Fibroblast of upper back skin (primary cell): ENCODE results near the gene PIPOX.

Experiments used
- DNase-seq: peaks from one replicate; pipeline ENCODE4 v3.0.0-alpha.2; 2013

The PIPOX gene

DNA sequence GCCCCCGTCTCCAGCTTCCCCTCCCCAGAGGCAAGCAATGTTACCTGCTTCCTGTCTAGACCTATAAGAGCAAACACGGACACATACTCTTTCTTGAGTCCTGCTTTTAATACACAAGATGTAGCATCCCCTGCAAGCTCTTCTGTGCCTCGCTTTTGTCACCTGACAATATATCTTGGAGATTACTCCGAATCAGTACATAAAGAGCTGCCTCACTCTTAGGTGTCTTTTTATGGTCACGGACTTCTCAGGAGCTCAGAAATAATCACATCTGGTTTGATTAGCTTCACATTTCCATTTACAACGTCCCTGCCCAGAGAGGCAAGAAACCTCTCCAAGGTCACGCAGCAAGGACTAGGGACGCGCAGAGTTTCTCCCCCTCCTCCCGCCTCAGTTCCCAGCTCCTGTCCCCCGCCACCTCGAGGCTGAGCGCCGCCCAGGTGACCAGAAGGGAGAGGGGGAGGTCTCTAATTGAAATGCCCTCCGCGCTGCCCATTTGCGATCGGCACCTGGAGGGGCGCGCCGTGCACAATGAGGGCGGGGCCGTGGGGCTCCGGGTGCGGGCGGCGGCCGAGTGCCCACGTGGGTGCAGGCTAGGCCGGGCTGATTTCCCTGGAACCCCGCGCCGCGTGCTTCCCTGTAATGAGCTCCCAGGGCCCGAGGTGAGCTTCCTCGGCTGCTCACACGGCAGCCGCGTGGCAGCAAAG, 23.3 kb upstream of the PIPOX start:
- no peak for DNase-seq

DNA sequence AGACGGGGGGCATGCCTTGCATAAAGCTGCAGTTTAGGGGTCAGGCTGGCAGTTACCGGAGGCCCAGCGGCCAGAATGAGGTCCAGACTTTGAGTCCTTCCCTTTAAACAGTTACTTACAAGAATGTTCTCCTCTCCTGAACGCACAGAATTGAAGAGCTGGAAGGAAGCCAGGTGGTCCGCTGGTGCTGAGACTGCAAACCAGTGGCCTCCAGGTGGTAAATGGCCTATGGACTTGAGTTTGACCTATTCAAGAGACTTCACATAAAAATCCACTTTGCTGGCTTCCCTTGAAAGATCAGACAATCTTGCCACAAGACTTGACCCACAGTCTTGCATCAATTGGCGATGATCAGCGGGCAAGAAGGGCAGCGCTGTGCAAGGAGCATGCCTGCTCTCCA, 22.4 kb upstream of the PIPOX start:
- no peak for DNase-seq

DNA sequence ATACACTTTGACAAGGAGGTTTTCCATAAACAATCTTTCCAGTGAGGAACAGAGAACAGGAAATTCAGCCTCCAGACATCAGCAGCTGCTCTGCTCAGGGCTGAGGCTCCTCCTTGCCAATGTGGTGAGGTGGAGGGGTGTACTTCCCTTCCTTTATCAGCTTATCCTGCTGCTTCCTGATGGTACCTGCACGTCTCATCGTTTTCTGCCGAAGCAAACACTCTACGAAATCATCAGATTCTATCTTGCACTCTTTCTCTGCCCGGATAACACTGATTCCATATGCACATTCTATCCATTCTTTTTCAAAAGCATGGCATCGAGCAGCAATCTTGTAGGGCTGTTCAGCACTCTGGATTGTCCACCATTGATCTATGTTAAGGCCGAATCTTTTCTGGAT, 21.7 kb upstream of the PIPOX start:
- no peak for DNase-seq

DNA sequence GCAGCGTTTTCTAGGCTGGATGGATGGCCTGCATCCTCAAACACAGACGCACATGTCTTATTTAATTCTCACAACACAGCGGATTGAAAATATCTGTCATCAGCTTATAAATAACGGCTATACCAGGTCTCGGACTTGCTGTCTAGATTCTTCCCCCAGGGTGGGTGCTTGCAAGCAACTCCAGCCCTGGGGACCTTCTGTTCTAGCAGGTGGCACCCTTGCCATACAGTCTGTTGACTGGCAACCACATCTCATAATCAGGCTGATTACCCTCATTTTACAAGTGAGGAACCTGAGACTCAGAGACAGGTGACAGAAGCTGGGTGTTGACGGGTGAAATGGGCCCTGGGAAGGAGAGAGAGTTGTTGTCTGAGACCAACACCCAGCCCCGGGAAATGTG, 20.9 kb upstream of the PIPOX start:
- no peak for DNase-seq

DNA sequence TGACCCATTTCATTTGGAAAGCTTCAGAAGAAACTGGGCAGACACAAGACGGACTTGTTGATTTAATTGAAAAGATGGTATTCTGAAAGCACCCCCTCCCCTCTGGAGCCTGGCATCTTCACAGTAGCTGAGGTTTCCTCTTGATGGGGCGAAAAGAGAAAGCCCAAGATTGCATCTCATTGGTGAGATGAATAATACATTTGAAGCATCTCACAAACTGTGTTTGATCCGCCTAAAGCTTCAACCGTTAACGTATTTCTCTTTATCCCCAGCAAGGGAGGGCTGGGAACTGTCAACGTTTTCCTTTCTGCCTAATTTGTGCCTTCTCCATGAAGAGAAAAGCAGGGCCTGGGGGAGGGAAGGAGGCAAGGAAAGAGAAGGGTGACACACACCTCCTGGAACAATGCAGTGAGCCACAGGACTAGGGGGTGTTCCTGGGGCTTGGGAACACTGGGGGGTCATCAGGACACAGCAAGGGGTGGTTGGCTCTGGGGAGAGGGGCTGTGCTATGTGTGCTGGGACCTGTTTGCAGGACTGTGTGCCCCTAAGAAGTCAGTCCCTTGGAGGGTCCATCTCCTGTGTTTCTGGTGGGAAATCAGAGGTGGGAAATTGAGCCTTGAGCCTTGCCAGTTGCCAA, 18.5 kb upstream of the PIPOX start:
- DNase-seq: no peak

DNA sequence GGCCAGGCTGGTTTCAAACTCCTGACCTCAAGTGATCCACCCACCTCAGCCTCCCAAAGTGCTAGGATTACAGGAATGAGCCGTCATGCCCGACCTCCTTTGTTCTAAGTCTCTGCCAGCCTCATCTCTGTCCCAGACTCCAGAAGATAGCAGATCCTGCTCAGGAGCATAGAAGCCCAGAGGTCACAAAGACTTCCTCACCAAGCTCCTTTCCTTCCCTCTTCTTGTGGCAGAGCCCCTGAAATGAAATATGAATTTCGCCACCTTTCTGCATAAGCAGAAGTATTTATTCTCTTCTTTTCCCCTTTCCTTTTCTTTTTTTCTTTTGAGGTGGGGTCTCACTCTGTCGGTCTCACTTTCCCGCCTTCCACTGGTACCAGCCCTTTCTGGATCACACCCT, 11.5 kb upstream of the PIPOX start:
- no peak for DNase-seq

DNA sequence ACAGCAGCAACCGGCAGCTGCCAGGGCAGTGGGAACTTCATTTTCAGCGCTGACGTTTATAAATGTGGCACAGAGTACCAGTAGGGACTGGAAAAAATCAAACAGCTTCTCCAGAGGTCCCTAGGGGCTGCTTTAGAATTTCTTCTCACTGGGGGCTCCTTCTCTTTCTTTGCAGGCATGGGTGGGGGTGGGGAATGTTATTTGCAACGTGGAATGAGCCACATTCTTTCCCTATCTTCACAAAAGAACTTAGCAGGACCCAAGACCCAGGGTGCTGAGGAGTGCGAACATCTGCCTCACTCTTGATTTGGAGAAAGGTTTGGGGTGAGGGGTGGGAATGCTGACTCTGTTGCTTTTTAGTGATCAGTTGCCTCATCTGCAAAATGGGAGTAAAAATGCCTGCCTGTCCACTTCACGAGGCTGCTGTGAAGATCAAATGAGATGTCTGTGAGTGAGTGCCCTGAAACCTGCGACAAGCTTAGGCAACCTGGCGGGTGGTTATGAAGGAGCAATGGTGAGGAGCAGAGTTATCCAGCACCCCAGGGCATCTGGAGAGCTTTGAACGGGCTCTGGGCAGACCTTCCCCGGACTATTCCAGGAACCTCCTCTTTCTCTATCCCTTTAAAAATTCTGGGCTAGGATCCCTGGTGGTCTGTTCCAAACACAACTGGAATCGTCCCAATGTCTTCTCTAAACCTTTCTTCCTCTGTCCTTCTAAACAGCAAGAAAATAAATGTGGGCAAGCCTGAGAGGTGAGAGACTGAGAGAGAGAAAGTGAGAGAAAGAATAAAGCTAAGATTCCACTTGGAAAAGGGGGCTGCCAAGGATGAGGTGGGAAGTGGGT, 10.7 kb upstream of the PIPOX start:
- no peak for DNase-seq

DNA sequence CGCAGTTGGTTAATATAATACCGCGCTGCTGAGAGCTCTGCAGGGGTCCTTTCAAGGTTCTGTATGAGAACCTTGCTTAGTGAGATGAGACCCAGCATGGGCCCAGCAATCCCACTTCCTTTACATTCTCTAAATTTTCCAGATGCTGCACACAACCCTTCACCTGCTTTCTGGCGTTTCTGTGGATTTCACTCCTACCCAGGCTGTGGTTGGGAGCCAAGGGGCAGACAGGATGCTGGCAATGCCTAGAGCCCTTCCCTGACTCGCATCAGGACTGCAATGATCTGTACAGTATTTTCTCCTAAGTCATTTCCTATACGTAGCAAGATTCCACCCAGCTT, 10.1 kb upstream of the PIPOX start:
- DNase-seq: no peak

DNA sequence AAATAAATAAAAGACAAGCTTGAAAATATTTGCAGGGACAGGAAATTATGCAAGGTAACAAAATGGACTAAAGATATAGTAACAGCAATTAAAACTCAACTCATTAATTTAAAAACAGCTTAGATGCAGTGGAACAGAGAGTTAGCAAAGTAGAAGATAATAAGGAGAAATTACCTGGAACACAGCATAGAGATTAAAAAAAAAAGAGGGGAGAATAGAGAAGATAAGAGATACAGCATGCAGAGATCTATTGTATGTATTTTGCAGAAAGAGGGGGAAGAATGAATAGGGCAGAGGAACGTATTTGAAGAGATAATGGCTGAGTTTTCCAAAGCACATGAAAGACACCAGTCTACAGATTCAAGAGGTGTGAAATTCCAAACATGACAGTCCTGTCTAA, 8.4 kb upstream of the PIPOX start:
- no peak for DNase-seq

DNA sequence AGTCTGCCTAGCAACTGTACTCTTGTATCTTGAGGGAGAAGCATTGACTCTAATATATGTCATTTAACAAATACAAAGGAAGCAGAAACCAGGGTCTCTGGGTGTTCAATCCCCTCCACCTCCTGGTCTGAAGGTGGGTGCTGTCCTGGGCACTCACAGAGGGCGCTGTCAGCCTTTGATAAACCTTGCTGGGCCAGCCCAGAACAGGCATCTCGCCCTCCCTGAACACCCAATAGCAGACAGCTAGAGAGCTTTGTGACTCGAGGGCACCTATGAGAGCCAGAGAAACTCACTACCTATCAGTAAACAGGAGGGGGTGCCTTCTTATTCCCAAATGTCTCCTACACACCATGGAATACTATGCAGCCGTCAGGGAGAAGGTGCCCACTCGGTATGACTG, 6.4 kb upstream of the PIPOX start:
- no peak for DNase-seq

DNA sequence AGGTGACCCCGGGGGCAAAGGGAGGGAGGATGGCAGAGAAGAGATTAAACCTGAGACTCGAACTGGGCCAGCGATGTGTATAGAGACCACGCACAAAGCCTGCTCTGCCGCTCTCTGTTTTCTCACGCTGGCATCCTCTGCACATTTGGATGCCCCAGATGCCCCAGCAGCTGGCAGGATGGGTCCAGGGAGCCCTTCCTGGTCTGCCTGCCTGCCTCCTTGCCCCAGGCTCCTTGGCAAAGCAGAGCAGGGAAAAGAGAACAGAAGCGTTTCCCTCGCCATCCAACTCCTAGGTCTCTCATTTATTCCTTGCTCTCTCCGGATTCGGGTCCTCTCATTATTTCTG, 5.2 kb upstream of the PIPOX start:
- no peak for DNase-seq

DNA sequence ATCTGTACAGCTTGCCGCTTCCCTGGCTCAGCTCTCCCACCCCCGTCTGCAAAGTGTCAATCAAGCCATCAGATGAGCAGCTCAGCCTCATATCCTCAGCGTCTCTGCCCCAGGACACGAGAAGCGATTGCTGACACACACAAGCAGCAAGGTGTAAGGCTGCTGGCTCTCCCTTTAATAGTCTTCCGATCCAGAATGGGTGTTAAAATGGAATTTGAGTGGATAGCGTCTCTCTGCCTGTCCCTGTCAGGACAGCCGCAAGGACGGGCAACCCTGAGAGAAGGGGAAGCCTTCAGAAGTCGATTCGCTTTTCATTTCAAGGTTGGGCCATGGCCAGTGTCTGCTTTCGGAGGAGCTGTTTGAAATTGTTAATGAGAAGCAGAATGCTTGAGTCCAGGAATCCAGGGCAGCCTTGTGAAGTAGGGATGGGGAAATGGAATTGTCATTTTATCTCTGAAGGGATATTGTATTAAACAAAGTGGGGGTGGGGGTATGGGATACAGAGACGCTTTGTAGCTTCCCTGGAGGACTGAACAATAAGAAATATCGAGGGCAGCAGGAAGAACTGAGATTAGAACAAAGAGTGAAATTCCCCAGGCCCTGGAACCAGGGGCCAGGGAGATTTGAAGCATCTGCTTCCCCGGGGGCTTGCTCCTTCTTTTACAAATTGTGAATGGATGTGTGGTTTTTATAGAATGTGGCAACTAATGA, 4.7 kb upstream of the PIPOX start:
- no peak for DNase-seq

DNA sequence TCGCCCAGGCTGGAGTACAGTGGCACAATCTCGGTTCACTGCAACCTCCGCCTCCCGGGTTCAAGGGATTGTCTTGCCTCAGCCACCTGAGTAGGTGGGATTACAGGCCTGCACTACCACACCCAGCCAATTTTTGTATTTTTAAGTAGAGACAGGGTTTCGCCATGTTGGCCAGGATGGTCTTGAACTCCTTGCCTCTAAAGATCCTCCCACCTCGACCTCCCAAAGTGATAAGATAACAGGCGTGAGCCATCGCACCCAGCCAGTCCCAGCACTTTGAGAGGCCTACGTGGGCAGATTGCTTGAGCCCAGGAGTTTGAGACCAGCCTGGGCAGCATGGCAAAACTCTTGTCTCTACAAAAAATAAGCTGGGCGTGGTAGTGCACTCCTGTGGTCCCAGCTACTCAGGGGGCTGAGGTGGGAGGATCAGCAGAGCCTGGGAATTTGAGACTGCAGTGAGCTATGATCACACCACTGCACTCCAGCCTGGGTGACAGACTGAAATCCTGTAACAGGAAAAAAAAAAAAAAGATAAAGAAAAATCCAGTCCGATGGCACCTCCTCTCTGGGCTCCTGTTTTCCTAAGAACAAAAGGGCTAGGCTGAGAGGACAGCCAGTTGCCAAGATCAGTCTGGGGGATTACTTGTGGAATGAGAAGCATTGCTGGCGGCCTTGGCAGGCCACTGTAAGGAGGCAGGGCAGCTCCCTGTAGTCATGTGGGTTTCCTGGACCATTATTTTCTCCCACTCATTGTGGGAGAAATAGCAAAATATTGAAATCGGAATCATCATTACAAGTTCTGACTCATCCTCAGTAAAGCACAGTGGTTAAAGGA, 3.0 kb upstream of the PIPOX start:
- DNase-seq: peak; percentile 95

DNA sequence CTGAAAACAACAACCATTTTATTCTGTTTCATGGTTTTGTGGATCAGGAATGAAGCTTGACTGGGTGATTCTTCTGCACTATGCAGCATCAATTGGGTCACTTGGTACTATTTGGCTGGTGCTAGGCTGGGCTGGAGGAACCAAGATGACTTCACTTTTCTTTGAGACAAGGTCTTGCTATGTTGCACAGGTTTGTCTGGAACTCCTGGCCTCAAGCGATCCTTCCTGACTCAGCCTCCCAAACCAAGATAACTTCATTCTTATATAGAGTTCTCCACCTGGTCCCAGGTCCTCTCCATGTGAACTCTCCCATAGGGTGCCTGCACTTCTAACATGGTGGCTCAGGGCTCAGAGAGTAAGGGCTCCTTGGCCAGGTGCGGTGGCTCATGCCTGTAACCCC, 1.9 kb upstream of the PIPOX start:
- no peak for DNase-seq

DNA sequence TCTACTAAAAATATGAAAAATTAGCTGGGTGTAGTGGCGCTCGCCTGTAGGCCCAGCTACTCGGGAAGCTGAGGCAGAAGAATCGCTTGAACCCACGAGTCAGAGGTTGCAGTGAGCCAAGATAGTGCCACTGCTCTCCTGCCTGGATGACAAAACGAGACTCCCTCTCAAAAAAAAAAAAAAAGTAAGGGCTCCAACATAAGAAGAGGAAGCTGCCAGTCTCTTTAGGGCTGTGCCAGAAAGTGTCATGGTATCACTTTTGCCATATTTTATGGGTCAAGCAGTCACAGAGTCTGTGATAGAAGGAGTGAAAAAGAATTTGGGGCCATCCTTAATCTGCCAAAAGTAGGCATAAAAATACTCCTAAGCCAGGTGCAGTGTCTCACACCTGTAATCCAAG, 1.4 kb upstream of the PIPOX start:
- DNase-seq: no peak

DNA sequence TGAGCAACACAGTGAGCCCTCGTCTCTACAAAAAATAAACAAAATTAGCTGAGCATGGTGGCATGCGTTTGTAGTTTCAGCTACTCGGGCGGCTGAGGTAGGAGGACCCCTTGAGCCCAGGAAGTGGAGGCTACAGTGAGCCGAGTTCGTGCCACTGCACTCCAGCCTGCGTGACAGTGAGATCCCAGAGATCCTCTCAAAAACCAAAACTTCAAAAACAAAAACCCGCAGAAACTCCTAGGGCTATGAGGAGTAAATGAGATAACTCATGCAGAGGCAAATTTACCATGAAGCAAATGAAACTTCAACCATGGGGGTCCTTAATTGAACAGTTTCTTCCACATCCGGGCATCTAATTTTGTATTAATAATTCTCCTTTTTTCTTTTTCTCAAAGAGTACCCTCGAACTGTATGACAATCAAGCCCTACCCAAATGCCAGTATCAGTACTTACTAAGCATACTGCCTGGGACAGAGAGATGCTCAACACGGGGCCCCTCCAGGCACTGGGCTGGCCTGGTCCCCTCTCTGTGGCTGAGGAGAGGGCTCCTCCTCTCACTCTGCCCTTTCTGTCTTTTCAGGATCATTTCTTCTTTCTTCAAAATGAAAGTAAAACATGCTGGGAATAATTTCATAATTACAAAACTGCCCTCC, 789 bp upstream of the PIPOX start:
- DNase-seq: no peak

DNA sequence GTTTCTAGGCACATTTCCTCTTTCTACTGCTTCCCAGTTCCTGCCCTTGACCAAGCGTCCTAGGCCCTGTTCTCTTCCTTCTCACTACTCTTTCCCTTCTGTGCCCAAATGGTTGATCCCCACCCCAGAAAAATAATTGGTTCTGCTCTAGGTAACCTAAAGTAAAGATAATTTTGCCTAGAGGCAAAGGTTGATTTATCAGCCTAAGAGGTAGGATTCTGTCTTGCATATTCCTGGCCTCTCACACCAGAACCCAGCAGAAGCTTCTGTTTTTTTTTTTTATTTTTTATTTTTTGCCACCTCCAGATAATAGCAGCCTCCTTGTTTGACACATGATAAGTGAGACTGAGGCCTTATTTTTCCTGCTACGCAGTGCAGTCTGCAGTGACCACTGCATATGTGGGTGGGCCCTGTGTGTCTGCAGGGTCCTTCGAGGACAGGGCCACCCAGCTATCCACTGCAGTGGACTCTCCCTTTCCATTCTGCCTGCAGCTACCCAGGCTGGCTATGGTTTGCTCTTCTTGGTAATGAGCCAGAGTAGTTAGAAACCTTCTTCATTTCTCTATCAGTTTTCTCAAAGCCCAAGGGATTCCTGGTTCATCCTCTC, 701 bp downstream of the PIPOX start:
- no peak for DNase-seq

DNA sequence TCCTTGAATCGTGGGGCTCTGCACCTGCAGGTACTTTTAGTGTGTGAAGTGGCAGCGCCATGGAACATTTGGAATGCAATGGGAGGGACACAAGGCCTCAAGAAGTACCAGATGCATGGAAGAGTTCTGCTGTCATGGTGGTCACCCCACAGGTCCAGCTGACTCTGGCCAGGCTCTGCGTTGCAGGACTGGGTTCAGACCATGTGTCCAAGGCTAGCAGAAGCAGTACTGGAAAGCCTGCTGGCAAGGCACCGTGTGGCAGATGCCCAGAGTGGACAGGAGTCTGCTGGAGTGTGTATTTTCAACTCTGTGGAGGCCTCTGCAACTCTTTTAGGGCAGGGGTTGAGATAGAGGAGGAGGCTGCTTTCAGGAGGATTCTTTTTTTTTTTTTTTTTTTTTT, 2.1 kb downstream of the PIPOX start:
- DNase-seq: no peak

DNA sequence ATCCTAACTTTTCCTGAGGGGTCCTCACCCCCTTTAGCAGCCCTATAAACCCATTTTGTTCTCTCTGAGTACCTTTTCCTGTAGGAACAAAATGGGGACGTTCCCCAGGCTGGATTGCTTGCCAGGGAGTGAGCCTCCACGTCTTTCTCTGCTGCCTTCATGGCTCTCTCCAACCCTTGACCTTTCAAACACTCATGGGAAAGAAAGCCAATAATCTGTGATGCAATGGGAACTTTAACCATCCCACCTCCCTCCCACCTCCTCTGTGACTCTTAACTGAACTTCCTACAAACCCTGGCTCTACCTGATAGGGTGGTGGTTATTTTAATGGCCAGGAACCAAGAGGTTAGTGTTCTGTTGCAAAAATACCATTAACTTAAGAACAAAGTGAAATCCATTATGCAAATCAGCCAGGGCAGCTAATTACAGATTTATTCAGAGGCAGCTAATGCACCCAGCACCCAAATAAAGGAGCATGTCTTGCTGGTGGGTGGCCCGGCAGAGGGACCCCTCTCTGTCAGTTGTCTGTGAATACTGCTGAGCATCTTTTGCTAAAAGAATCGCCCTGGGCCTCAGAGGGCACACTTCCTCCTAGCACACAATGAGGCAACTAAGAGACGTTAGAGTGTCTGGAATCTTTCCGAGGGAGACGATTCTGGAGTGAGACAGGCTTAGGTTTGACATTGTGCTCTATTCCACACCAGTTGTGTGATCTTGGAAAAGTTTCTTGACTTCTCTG, 3.0 kb downstream of the PIPOX start:
- no peak for DNase-seq

DNA sequence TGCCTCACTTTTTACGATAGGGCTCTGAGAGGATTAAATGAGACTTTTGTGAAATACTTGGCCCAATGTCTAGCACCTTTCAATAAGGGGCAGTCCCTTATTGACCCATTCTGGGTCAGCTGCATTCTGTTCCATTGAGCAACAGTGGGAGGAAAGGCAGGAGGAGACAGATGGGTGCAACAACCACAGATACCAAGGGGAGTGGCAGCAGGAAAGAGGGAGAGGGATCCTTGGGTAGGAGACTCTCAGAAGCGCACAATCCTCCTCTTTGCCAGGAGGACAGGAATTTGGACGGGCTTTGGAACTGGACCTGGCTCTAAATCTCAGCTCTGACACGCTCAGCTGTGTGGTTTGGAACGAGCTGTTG, 3.5 kb downstream of the PIPOX start:
- no peak for DNase-seq
